HG02571 (cell line): ENCODE results near the gene RAB7B.

ENCODE experiments used
- ATAC-seq: cut with Tn5 transposase; IDR thresholded peaks from one replicate; pipeline ENCODE4 v1.9.1; 2021; ENCODE audit warnings: mild to moderate bottlenecking, moderate library complexity; ENCODE audit not compliant: unreplicated experiment

The RAB7B gene

GRCh38 chr1:206023695-206024094 is 20.5 kb upstream of the RAB7B start, which contains the start of gene CTSE:
TSS of gene CTSE (minus strand) at chr1:206023895. CDS start at chr1:206023791, 104 bp downstream.
- ATAC-seq: no peak

GRCh38 chr1:206022766-206023165 is 19.6 kb upstream of the RAB7B start:
- no peak for ATAC-seq

GRCh38 chr1:206021626-206022365 is 18.6 kb upstream of the RAB7B start:
- no peak for ATAC-seq

GRCh38 chr1:206021008-206021625 is 17.9 kb upstream of the RAB7B start:
- no peak for ATAC-seq

GRCh38 chr1:206020393-206021007 is 17.3 kb upstream of the RAB7B start:
- ATAC-seq: no peak

GRCh38 chr1:206015071-206015470 is 11.9 kb upstream of the RAB7B start:
- ATAC-seq: no peak

- ATAC-seq: no peak
Measured at GRCh38 chr1:206014601-206015000, 11.4 kb upstream of the RAB7B start.

- ATAC-seq: no peak
Measured at GRCh38 chr1:206013026-206013795, 10.0 kb upstream of the RAB7B start.

GRCh38 chr1:206012086-206012859 is 9.1 kb upstream of the RAB7B start:
- ATAC-seq: peak; percentile 97

GRCh38 chr1:206011057-206011456 is 7.9 kb upstream of the RAB7B start:
- ATAC-seq: no peak

GRCh38 chr1:206010060-206010459 is 6.9 kb upstream of the RAB7B start:
- ATAC-seq: no peak

- no peak for ATAC-seq
Measured at GRCh38 chr1:206006946-206007345, 3.8 kb upstream of the RAB7B start.

- no peak for ATAC-seq
Measured at GRCh38 chr1:206005778-206006180, 2.6 kb upstream of the RAB7B start.

GRCh38 chr1:206005234-206005633 is 2.0 kb upstream of the RAB7B start:
- ATAC-seq: no peak

- no peak for ATAC-seq
Measured at GRCh38 chr1:206004826-206005225, 1.6 kb upstream of the RAB7B start.

GRCh38 chr1:206003854-206004800 is 932 bp upstream of the RAB7B start:
- ATAC-seq: no peak

GRCh38 chr1:206002160-206002559 is 1.0 kb downstream of the RAB7B start:
- ATAC-seq: no peak

- no peak for ATAC-seq
Measured at GRCh38 chr1:206001476-206001888, 1.7 kb downstream of the RAB7B start.

GRCh38 chr1:206000641-206001339 is 2.4 kb downstream of the RAB7B start:
- ATAC-seq: no peak
